Mucosa of rectum (tissue), 2 donors: ENCODE results near the gene PRIMA1.

ENCODE experiments used
- H3K27ac ChIP-seq, 2 donors: one replicate each; pipeline ENCODE4 v1.7.0; 2013; ENCODE audit warnings: inconsistent platforms in 2 of 2, low read depth in 2 of 2, low read length in 2 of 2
- H3K27me3 ChIP-seq, 2 donors: one replicate each; pipeline ENCODE4 v1.7.0; 2013; ENCODE audit warnings: low read length in 2 of 2; ENCODE audit not compliant: control insufficient read depth in 2 of 2, insufficient read depth in 2 of 2
- H3K36me3 ChIP-seq, 2 donors: one replicate each; pipeline ENCODE4 v1.7.0; 2013; ENCODE audit warnings: low read length in 2 of 2; ENCODE audit not compliant: control insufficient read depth in 2 of 2, insufficient read depth in 2 of 2
- H3K4me1 ChIP-seq, 2 donors: one replicate each; pipeline ENCODE4 v1.7.0; 2013; ENCODE audit warnings: low read length in 2 of 2, mild to moderate bottlenecking in 1 of 2; ENCODE audit not compliant: control insufficient read depth in 2 of 2, insufficient read depth in 2 of 2
- H3K4me3 ChIP-seq, 2 donors: one replicate each; pipeline ENCODE4 v1.7.0; 2013; ENCODE audit warnings: low read length in 2 of 2
- H3K9ac ChIP-seq, 2 donors: one replicate each; pipeline ENCODE4 v1.7.0; 2013; ENCODE audit warnings: low read length in 2 of 2, low read depth in 1 of 2, mild to moderate bottlenecking in 1 of 2
- H3K9me3 ChIP-seq, 2 donors: one replicate each; pipeline ENCODE4 v1.7.0; 2013; ENCODE audit warnings: low read length in 2 of 2; ENCODE audit not compliant: control insufficient read depth in 2 of 2
- donor health status: healthy.
- donor health status: Normal muscosa, but diverticular disease.

Gene PRIMA1

GRCh38 chr14:93797071-93797470 lies 8.8 kb upstream of the PRIMA1 start:
- H3K4me1 ChIP-seq = no peaks in the 10 kb centered on the region
- no peak overlapping the region for H3K27ac ChIP-seq
- H3K36me3 ChIP-seq = no peaks in the 10 kb centered on the region
- no peak overlapping the region for H3K4me3 ChIP-seq
- no peak overlapping the region for H3K9ac ChIP-seq
- no peaks in the 10 kb centered on the region for H3K27me3 ChIP-seq
- H3K9me3 ChIP-seq = no peaks in the 10 kb centered on the region

GRCh38 chr14:93794756-93795155 lies 6.5 kb upstream of the PRIMA1 start:
- no peaks in the 10 kb centered on the region for H3K9me3 ChIP-seq
- H3K36me3 ChIP-seq = no peaks in the 10 kb centered on the region
- H3K27ac ChIP-seq = no peak overlapping the region
- H3K27me3 ChIP-seq = peaks cover 0 to 7% of the 10 kb centered on the region in 2 donors
- no peaks in the 10 kb centered on the region for H3K4me1 ChIP-seq
- no peak overlapping the region for H3K4me3 ChIP-seq
- H3K9ac ChIP-seq = no peak overlapping the region

- Histone ChIP-seq H3K4me1 (no peaks in the 10 kb centered on the region), H3K9me3 (no peaks in the 10 kb centered on the region), H3K27me3 (peaks cover 0 to 14% of the 10 kb centered on the region in 2 donors), H3K27ac (no peak overlapping the region), H3K36me3 (no peaks in the 10 kb centered on the region), H3K9ac (no peak overlapping the region), H3K4me3 (no peak overlapping the region)
Observed at GRCh38 chr14:93793555-93794324, 5.5 kb upstream of the PRIMA1 start.

- no peak overlapping the region for H3K4me3 ChIP-seq
- no peak overlapping the region for H3K9ac ChIP-seq
- no peaks in the 10 kb centered on the region for H3K4me1 ChIP-seq
- no peak overlapping the region for H3K27ac ChIP-seq
- H3K36me3 ChIP-seq = no peaks in the 10 kb centered on the region
- peaks cover 0 to 14% of the 10 kb centered on the region in 2 donors for H3K27me3 ChIP-seq
- no peaks in the 10 kb centered on the region for H3K9me3 ChIP-seq
Observed at GRCh38 chr14:93792391-93792790, 4.1 kb upstream of the PRIMA1 start.

DNA sequence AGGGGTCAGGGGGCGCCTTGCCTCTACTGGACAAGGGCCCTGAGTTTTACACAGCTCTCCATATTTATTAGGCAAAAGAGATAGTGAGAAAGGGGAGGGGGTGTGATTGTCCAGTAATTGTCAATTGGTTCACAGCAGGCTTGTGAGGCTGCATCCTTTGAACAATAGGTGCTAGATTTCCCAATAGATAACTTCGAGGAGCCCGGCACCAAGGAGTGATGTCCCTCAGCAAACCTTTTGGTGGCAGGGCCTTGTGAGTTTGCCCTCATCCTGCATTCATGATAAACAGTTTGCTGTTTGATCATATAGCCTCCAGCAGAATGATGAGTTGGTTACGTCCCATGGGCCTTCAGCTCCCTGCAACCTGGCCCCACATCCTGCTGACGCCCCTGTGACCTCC lies 2.7 kb upstream of the PRIMA1 start:
- no peak overlapping the region for H3K27ac ChIP-seq
- H3K4me3 ChIP-seq = no peak overlapping the region
- peaks cover 0 to 14% of the 10 kb centered on the region in 2 donors for H3K27me3 ChIP-seq

DNA sequence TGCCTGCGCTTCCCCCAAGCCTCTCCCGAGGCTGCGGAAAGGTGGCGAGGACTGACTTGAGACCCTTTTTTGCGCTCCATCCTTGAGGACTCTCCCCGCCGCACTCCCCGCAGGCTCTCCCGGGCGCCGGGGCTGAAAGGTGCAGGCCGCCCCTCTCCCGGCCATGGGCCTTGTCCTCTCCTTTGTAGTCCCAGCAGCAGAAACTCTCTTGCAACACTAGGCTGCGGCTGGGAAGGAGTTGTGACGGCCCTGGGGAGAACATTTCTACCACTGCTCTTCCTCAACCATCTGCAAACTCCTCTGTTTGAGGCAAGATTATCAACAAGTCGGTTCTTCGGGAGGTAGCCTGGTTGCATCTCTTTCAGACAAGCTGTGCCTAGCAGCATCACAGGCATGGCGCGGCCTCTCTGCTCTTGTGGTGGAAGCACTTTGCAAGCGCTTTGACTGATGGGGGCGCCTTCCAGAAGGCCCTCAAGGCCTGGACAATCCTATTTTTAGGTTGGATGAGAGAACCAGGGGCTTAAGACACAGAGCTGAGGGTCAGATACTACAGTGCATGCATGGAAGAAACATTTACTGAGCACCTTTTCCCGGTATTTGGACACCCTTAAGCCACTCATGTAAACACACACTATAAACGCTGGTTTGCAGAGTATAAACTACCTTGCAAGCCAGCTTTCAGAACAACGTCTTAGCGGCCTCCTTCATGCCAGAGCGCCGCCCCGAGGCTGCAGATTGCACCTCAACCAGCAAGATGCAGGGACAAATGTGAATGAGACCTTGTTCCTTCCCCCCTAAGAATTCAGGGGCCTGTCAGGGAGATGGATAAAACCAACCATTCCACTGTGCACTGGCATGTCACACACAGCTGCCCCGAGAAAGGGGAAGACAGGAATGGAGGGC lies 1.2 kb upstream of the PRIMA1 start:
- Histone ChIP-seq H3K4me1 (no peaks in the 10 kb centered on the region), H3K27ac (peak overlapping the region in 1 of 2 donors; percentile 21), H3K27me3 (peaks cover 0 to 14% of the 10 kb centered on the region in 2 donors), H3K9ac (no peak overlapping the region), H3K9me3 (no peaks in the 10 kb centered on the region), H3K36me3 (no peaks in the 10 kb centered on the region), H3K4me3 (no peak overlapping the region)

More for the DNA sequence above, 2.7 kb upstream of the PRIMA1 start:
- no peaks in the 10 kb centered on the region for H3K9me3 ChIP-seq
- H3K36me3 ChIP-seq = no peaks in the 10 kb centered on the region
- H3K9ac ChIP-seq = no peak overlapping the region
- no peaks in the 10 kb centered on the region for H3K4me1 ChIP-seq

- Histone ChIP-seq H3K27me3 (peaks cover 0 to 14% of the 10 kb centered on the region in 2 donors), H3K27ac (peak overlapping the region in 1 of 2 donors; percentile 60), H3K4me3 (peak overlapping the region; percentile 29 to 50), H3K4me1 (no peaks in the 10 kb centered on the region), H3K36me3 (no peaks in the 10 kb centered on the region), H3K9me3 (no peaks in the 10 kb centered on the region), H3K9ac (peak overlapping the region in 1 of 2 donors; percentile 43)
Observed at GRCh38 chr14:93788543-93789227, 400 bp upstream of the PRIMA1 start.

DNA sequence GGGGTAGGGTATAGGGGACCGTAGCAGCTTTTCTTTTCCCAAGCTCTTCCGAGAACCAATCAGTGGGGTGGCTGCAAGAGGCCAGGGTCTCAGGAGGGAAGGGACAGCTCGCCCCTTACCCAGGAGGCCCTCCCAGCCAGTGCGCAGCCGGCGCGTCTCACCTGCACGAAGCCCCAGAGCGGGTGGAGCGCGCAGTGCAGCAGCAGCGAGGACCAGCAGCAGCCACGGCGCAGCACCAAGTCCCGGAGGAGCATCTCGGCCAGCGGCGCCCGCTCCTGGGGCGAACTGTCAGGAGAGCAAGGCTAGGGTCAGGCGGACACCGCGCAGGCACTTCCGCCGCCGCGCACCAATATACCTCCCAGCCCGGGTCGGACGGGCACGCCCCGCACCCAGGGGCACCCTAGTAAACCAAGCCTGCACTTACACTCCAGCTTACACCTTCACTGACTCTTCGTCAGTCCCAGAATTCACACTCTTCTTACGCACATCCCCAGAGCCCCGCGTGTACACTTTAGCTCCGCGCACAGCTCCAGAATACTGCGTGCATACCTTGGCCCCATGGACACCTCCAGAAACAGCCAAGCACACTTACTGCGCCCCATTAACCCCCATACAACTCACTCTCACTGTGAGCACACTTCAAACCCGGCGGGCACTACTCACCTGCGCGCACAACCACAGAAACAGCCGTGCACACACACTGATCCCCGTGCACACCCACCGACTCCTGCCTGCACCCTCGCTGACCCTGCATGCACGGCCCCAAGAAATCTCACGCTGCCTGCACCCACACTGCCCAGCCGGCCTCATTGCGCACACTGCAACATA lies 606 bp downstream of the PRIMA1 start:
- Histone ChIP-seq H3K27me3 (peaks cover 0 to 14% of the 10 kb centered on the region in 2 donors), H3K36me3 (no peaks in the 10 kb centered on the region), H3K4me3 (peak overlapping the region; percentile 50 to 58), H3K4me1 (no peaks in the 10 kb centered on the region), H3K9me3 (no peaks in the 10 kb centered on the region), H3K9ac (no peak overlapping the region), H3K27ac (peak overlapping the region in 1 of 2 donors; percentile 60)

GRCh38 chr14:93785423-93785822 lies 2.9 kb downstream of the PRIMA1 start:
- no peaks in the 10 kb centered on the region for H3K4me1 ChIP-seq
- H3K36me3 ChIP-seq = no peaks in the 10 kb centered on the region
- peaks cover 0 to 13% of the 10 kb centered on the region in 2 donors for H3K27me3 ChIP-seq
- H3K9me3 ChIP-seq = no peaks in the 10 kb centered on the region
- H3K4me3 ChIP-seq = no peak overlapping the region
- no peak overlapping the region for H3K27ac ChIP-seq
- H3K9ac ChIP-seq = no peak overlapping the region
